NCI-H774 (cell line): ENCODE data around the gene LONRF2.

Experiments
- DNase-seq: peaks from one replicate; lab custom pipeline; 2025; lab: John Stamatoyannopoulos, UW

Gene LONRF2

DNA sequence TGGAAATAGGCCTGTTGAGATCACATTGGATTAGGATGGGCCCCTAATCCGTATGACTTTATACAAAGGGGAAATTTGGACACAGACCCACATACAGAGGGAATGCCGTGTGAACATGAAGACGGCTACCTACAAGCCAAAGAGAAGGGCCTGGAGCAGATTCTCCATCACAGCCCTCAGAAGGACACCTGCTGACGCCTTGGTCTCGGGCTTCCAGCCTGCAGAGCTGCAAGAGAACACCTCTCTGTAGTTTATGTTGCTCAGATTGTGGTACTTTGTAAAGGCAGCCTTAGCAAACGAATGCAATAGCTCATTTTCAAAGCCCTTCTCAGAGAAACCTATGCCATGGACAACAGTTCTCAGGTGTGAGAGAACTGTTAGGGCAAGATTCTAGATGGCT, 86.1 kb downstream of the LONRF2 start:
- no peak for DNase-seq

DNA sequence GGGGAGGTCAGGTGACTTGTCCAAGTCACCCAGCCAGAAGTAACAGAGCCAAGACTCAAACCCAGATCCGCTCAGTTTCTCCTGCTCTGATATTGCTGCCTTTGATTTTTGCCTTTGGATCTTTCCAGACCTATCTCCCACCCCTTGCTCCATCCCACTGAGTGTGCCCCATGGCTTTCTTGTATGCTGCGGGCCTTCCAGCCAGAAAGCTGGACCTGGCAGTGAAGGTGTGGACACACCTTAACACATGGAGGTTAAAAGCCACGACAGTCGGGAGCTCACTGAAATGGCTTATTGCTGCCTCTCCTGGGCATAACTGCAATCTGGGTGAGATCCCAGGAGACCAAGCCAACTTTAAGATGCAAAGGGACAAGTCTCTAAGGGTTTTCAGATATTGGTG, 86.7 kb downstream of the LONRF2 start:
- no peak for DNase-seq

DNA sequence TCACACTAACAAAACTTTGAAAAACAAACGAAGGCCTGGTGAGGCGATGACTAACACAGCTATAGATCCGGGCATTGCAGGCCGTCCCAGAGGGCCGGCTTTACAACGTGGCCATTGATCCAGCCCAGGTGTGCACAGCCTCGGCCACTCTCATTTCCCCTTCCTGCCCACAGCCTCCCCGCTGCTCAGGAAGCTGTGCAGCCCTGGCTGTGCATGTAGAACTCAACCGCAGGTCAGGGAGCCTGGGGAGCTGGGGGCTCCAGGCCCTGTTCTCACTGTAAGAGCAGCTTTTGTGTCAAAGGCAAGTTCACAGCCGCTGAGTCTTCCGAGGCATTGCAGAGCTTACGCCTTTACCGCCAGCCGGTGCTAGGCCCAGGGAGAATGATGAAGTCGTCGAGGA, 87.2 kb downstream of the LONRF2 start:
- DNase-seq: no peak

DNA sequence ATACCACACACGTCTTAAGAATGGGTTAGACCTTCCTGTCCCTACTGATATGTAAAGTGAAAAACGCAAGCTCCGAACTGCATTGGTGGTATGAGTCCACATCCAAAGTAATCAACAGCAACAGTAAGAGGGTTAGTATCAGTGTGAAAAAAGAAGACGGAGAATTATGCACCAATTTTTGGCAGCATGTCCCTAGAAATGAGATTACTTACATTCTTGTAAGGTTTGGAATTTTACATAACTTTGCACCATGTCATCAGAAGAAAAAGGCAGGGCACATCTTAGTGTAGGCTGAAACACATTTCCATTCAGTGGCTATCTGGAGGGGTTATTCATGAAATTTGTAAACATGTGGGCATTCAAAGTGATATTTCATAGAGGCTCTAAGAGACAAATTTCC, 88.2 kb downstream of the LONRF2 start:
- DNase-seq: no peak

DNA sequence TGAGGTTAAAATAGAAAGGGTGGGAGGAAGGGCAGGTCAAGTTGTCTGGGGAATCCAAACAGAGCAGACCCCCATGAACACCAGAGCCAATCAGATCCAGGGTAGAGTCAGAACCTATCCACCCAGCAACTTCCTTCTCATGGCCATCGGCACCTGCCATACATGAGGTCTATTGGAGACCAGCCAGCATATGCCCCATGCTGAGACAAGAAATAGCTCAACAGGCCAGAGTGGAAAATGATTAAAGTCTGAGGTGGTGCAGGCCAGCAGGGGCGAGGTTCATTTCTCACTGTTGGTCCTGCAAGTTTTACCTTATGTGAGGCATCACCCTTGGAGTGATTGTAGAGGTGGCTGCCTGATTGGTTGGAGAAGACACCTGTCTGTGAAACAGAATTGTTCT, 89.2 kb downstream of the LONRF2 start:
- DNase-seq: no peak

DNA sequence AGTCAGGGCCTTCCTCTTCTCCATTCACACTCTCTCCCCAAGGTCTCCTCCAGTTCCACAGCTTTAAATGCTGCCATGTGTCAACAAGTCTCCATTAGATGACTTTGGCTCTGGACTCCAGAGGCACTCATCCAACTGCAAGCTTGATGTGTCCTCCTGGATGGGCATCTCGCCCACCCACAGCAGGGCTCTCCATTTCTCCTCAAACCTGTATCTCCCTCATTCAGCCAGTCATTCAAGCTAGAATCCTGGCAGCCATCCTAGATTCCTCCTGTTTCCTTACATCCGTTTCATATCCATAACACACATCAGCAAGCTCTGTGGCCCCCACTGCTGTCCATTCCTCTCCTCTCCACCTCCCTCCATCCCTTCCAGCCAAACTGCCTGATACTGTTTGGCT, 91.5 kb downstream of the LONRF2 start:
- no peak for DNase-seq

DNA sequence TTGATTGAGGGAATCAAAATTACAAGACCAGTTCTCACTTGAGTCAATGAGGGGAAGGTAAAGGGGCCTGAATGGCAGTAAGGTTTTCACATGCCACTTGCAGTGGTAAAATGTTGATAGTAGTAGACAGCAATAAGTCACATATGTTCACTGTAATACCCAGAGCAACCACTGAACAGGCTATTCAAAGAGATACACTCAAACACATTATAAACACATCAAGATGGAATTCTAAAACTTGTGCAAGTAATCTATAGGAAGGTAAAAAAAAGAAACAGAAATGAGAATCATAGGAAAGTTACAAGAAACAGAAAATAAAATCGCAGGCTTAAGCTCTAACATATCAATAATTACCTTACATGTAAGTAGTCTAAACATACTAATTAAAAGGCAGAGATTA, 93.3 kb downstream of the LONRF2 start:
- DNase-seq: no peak

DNA sequence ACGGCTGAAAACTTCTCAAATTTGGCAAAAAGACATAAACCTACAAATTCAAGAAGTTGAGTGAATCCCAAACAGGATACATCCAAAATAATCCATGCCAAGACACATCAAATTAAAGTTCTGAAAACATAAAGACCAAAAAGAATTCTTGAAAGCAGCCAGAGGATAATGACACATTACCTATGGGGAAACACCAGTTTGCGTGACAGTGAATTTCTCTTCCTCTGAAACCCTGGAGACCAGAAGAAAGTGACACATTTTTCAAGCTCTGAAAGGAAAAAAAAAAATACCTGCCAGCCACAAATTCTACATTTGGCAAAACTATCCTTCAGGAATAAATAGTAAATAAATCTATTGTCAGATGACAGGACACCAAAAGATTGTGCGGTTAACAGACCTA, 93.9 kb downstream of the LONRF2 start:
- DNase-seq: no peak

DNA sequence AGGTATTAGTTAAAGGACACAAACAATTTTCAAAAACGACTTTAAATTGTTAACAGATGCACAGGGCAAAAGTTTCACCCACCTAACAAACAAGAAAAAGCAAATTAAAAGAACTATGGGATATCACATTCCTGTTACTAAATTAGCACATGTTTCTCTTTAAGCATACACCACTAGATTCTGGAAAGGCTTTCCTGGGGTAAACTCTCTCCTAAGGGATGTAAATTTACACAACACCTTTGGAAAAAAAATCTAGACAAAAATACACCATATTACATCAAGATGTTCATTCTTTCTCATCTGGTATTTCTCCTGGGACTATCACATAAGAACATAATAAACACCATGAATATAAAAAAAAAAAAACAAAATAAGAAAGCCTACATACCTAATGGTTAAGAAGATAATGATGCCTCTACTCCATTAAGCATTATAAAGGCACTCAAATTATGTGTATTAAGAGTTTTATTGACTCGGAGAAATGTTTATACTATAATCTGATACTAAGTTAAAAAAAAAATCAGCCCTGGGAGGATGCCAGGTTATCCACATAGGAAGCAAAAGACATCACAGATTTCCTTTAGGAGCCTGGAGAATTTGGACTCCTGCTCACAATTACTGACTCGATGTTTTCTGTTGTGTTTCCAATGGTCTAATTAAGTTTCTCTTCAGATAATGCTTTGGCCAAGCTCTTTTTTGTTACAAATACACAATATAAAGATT, 97.2 kb downstream of the LONRF2 start:
- DNase-seq: no peak

DNA sequence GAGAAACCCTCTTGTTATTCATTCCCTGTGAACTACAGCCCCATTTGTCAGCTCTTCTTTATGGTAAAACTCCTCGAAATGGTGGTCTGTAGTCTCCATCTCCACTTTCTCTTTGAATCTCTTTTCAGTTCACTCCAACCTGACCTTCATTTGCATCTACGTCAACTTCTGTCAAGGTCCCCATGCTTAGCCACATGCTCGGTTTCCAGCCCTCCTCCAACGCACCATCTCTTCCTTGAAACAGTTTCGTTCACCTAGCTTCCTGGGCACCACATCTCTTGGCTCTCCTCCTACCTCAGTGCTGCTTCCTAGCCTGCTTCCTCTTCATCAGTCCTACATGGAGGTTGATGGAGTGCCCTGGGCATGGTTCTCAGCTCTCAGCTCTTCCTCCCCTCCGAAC, 98.8 kb downstream of the LONRF2 start:
- DNase-seq: no peak
